GM21381 (cell line): ENCODE results near the gene MEX3D.
A peak's percentile ranks its signal among the peaks of the same experiment; 100 is the strongest.

Experiments
- ATAC-seq: cut with Tn5 transposase; IDR thresholded peaks from one replicate; pipeline ENCODE4 v1.9.1; 2021; ENCODE audit warnings: mild to moderate bottlenecking, moderate library complexity; ENCODE audit not compliant: unreplicated experiment

The MEX3D gene

GRCh38 chr19:1568320-1569019 lies at the start of gene MEX3D:
Gene MEX3D (minus strand): TSS chr19:1568325. CDS start chr19:1568058, 267 bp downstream.
- ATAC-seq, result peak; percentile 65

- no peak for ATAC-seq
Measured at GRCh38 chr19:1616875-1617274, 48.8 kb upstream of the MEX3D start.

GRCh38 chr19:1616396-1616795 lies 48.3 kb upstream of the MEX3D start:
- no peak for ATAC-seq

- ATAC-seq, result no peak
Measured at GRCh38 chr19:1615156-1615765, 47.1 kb upstream of the MEX3D start.

GRCh38 chr19:1613808-1614570 lies 45.9 kb upstream of the MEX3D start:
- no peak for ATAC-seq

GRCh38 chr19:1613146-1613545 lies 45.0 kb upstream of the MEX3D start:
- ATAC-seq, result no peak

- no peak for ATAC-seq
Measured at GRCh38 chr19:1612114-1613086, 44.3 kb upstream of the MEX3D start.

- ATAC-seq, result no peak
Measured at GRCh38 chr19:1611353-1611752, 43.2 kb upstream of the MEX3D start.

- ATAC-seq, result no peak
Measured at GRCh38 chr19:1610579-1610978, 42.5 kb upstream of the MEX3D start.

GRCh38 chr19:1609680-1610474 lies 41.8 kb upstream of the MEX3D start:
- ATAC-seq, result no peak

- no peak for ATAC-seq
Measured at GRCh38 chr19:1609103-1609396, 40.9 kb upstream of the MEX3D start.

GRCh38 chr19:1608359-1609102 lies 40.4 kb upstream of the MEX3D start:
- no peak for ATAC-seq

- no peak for ATAC-seq
Measured at GRCh38 chr19:1606138-1606651, 38.1 kb upstream of the MEX3D start.

GRCh38 chr19:1605236-1606137 lies 37.4 kb upstream of the MEX3D start, which contains the start of gene UQCR11:
Gene UQCR11 (minus strand): TSS chr19:1605462. CDS start chr19:1605409, 53 bp downstream.
- ATAC-seq, result peak; percentile 84

GRCh38 chr19:1602091-1602707 lies 34.1 kb upstream of the MEX3D start:
- no peak for ATAC-seq

- no peak for ATAC-seq
Measured at GRCh38 chr19:1601613-1602064, 33.5 kb upstream of the MEX3D start.

- no peak for ATAC-seq
Measured at GRCh38 chr19:1599460-1599846, 31.3 kb upstream of the MEX3D start.
